ENCODE measurements around the gene ARHGEF17. TPM values are rescaled to one million over a fixed set of nuclear protein-coding genes. Genes with fewer than 3 reads are reported as not detected.

Gene ARHGEF17
- total RNA-seq, 1 donor from 2014 or later = 193 TPM

- Histone ChIP-seq H3K36me3 (no peaks in the 10 kb centered on the region), H3K27ac (no peak overlapping the region), H3K27me3 (no peaks in the 10 kb centered on the region), H3K9me3 (no peaks in the 10 kb centered on the region), H3K4me3 (no peak overlapping the region), H3K4me1 (peaks cover 0 to 8% of the 10 kb centered on the region in 2 donors)
- no peak for DNase-seq (ENCODE audit: low spot score in 2 of 2)
- intact Hi-C loops (cut with DNase I) = no loop called here
- no peak for TF ChIP-seq CTCF (IDR thresholded peaks at IDR 0.05)
Observed at GRCh38 chr11:73284106-73284505, 24.0 kb upstream of the ARHGEF17 start.

GRCh38 chr11:73285721-73286120 lies 22.4 kb upstream of the ARHGEF17 start:
- no peak for TF ChIP-seq CTCF (IDR thresholded peaks at IDR 0.05)
- Histone ChIP-seq H3K27ac (no peak overlapping the region), H3K9me3 (no peaks in the 10 kb centered on the region), H3K4me3 (no peak overlapping the region), H3K4me1 (peaks cover 0 to 15% of the 10 kb centered on the region in 2 donors), H3K27me3 (no peaks in the 10 kb centered on the region), H3K36me3 (no peaks in the 10 kb centered on the region)
- DNase-seq (ENCODE audit: low spot score in 2 of 2) = no peak
- intact Hi-C loops (cut with DNase I) = loop anchor here (5.0 kb wide), 2 partner anchors 453 to 558 kb away; no protein-coding TSS in a partner anchor

- no peak for TF ChIP-seq CTCF (IDR thresholded peaks at IDR 0.05)
- intact Hi-C loops (cut with DNase I) = loop anchor here (5.0 kb wide), 2 partner anchors 454 to 559 kb away; no protein-coding TSS in a partner anchor
- DNase-seq (ENCODE audit: low spot score in 2 of 2) = no peak
Observed at GRCh38 chr11:73286240-73286810, 21.8 kb upstream of the ARHGEF17 start.

GRCh38 chr11:73287400-73288101 lies 20.5 kb upstream of the ARHGEF17 start:
- no peak for TF ChIP-seq CTCF (IDR thresholded peaks at IDR 0.05)
- DNase-seq (ENCODE audit: low spot score in 2 of 2) = no peak
- peak overlapping the region; percentile 78 to 79 for H3K27ac ChIP-seq
- no peaks in the 10 kb centered on the region for H3K9me3 ChIP-seq
- intact Hi-C loops (cut with DNase I) = loop anchor here (2.0 to 5.0 kb wide), 4 partner anchors 21 to 560 kb away; no protein-coding TSS in a partner anchor
- no peaks in the 10 kb centered on the region for H3K36me3 ChIP-seq
- H3K4me3 ChIP-seq = no peak overlapping the region
- no peaks in the 10 kb centered on the region for H3K27me3 ChIP-seq
- peaks cover 0 to 15% of the 10 kb centered on the region in 2 donors for H3K4me1 ChIP-seq

More at GRCh38 chr11:73286240-73286810, 21.8 kb upstream of the ARHGEF17 start:
- H3K36me3 ChIP-seq = no peaks in the 10 kb centered on the region
- H3K27ac ChIP-seq = no peak overlapping the region
- H3K27me3 ChIP-seq = no peaks in the 10 kb centered on the region
- no peak overlapping the region for H3K4me3 ChIP-seq
- H3K9me3 ChIP-seq = no peaks in the 10 kb centered on the region
- peaks cover 0 to 15% of the 10 kb centered on the region in 2 donors for H3K4me1 ChIP-seq

- Histone ChIP-seq H3K27ac (peak overlapping the region; percentile 78 to 79), H3K4me1 (peaks cover 0 to 15% of the 10 kb centered on the region in 2 donors), H3K36me3 (no peaks in the 10 kb centered on the region), H3K4me3 (no peak overlapping the region), H3K9me3 (no peaks in the 10 kb centered on the region), H3K27me3 (no peaks in the 10 kb centered on the region)
- TF ChIP-seq CTCF (IDR thresholded peaks at IDR 0.05) = no peak
- no peak for DNase-seq (ENCODE audit: low spot score in 2 of 2)
- intact Hi-C loops (cut with DNase I) = loop anchor here (2.0 to 5.0 kb wide), 4 partner anchors 22 to 561 kb away; no protein-coding TSS in a partner anchor
Observed at GRCh38 chr11:73288192-73288872, 19.7 kb upstream of the ARHGEF17 start.

Measured in ascending aorta (tissue), 2 donors.